HepG2 (cell line): Measurements from ENCODE around the gene MAPKAPK3. TPM values are rescaled to one million over a fixed set of nuclear protein-coding genes. Genes with fewer than 3 reads are reported as not detected.

ENCODE experiments used
- BHLHE40 ChIP-seq: IDR thresholded peaks from 2 replicates; pipeline ENCODE4 v1.6.1; 2011; ENCODE audit warnings: low read length, improper control_type of control experiment
- CAMTA2 ChIP-seq: sonication (generic); formaldehyde crosslinking; IDR thresholded peaks from 2 replicates; pipeline ENCODE4 v1.4.0; 2020; ENCODE audit warnings: mild to moderate bottlenecking, missing genetic modification reagents, borderline replicate concordance
- ELF1 ChIP-seq: sonication (generic); formaldehyde crosslinking; IDR thresholded peaks from 2 replicates; pipeline ENCODE4 v1.4.0; 2020; ENCODE audit warnings: missing genetic modification reagents
- FOXK1 ChIP-seq: sonication (generic); formaldehyde crosslinking; IDR thresholded peaks from 2 replicates; pipeline ENCODE4 v1.4.0; 2020; ENCODE audit warnings: low read depth, missing genetic modification reagents, borderline replicate concordance
- HMG20B ChIP-seq: conservative IDR thresholded peaks from 2 replicates; pipeline ENCODE4 v1.6.1; 2016; ENCODE audit warnings: missing genetic modification reagents, missing compliant biosample characterization
- MEIS1 ChIP-seq: sonication (generic); formaldehyde crosslinking; IDR thresholded peaks from 2 replicates; pipeline ENCODE4 v1.9.0; 2021; ENCODE audit warnings: mild to moderate bottlenecking, missing genetic modification reagents, moderate library complexity, borderline replicate concordance
- PAWR ChIP-seq: sonication (generic); formaldehyde crosslinking; IDR thresholded peaks from 2 replicates; pipeline ENCODE4 v1.4.0; 2020; ENCODE audit warnings: missing genetic modification reagents, mild to moderate bottlenecking, borderline replicate concordance
- PHF5A ChIP-seq: IDR thresholded peaks from one replicate; pipeline ENCODE4 v1.6.1; 2018; ENCODE audit warnings: low read depth, missing genetic modification reagents; ENCODE audit not compliant: unreplicated experiment
- ZBTB26 ChIP-seq: IDR thresholded peaks from 2 replicates; pipeline ENCODE4 v1.6.1; 2016; ENCODE audit warnings: missing compliant biosample characterization, missing genetic modification reagents, borderline replicate concordance
- ZEB1 ChIP-seq: IDR thresholded peaks from 2 replicates; pipeline ENCODE4 v1.6.1; 2012; ENCODE audit warnings: mild to moderate bottlenecking, low read depth, inconsistent platforms; ENCODE audit not compliant: insufficient replicate concordance
- ZNF484 ChIP-seq: sonication (generic); formaldehyde crosslinking; IDR thresholded peaks from 2 replicates; pipeline ENCODE4 v1.5.1; 2020; ENCODE audit warnings: mild to moderate bottlenecking, low read depth, missing genetic modification reagents, borderline replicate concordance
- ZNF547 ChIP-seq: sonication (generic); formaldehyde crosslinking; IDR thresholded peaks from 2 replicates; pipeline ENCODE4 v1.5.1; 2020; ENCODE audit warnings: mild to moderate bottlenecking, missing genetic modification reagents
- ZNF597 ChIP-seq: sonication (generic); formaldehyde crosslinking; IDR thresholded peaks from 2 replicates; pipeline ENCODE4 v1.5.0; 2020; ENCODE audit warnings: missing genetic modification reagents
- ZNF75D ChIP-seq: sonication (generic); formaldehyde crosslinking; IDR thresholded peaks from 2 replicates; pipeline ENCODE4 v1.8.1; 2023; ENCODE audit warnings: missing genetic modification reagents, mild to moderate bottlenecking, borderline replicate concordance
- ZSCAN25 ChIP-seq: sonication (generic); formaldehyde crosslinking; IDR thresholded peaks from 2 replicates; pipeline ENCODE4 v1.8.0; 2022; ENCODE audit warnings: mild to moderate bottlenecking, missing genetic modification reagents
- ZXDC ChIP-seq: sonication (generic); formaldehyde crosslinking; IDR thresholded peaks from 2 replicates; pipeline ENCODE4 v1.5.0; 2020; ENCODE audit warnings: mild to moderate bottlenecking, missing genetic modification reagents
- polyA plus RNA-seq, 8 experiments: library from polyadenylated mRNA; depleted of rRNA in 3 of 8; stranded (reverse) in 7 of 8; unstranded in 1 of 8; fragments of >200 nt; fragmentation: Illumina TruSeq in 4 of 8; extraction: Trizol in 4 of 8; gene quantifications; 2 replicates each; pipeline versions ENCODE4 v1.2.1 to v1.2.3, GENCODE V29; 2011 to 2016; ENCODE audit warnings: low read depth in 4 of 8, missing spikeins in 1 of 8, mixed read lengths in 1 of 8; ENCODE audit not compliant: insufficient read depth in 1 of 8
- total RNA-seq, 5 experiments: library from RNA; depleted of rRNA; stranded (reverse); fragments of >200 nt; fragmentation: Illumina TruSeq; extraction: Trizol; gene quantifications; 2 replicates each; pipeline ENCODE4 v1.2.3, GENCODE V29; 2016; ENCODE audit warnings: low read depth in 1 of 5
- TF ChIP-seq, protein P1 (sequence below): sonication (generic); formaldehyde crosslinking; IDR thresholded peaks from 2 replicates; pipeline ENCODE4 v1.5.1; 2020; ENCODE audit warnings: mild to moderate bottlenecking, missing genetic modification reagents, moderate library complexity
- TF ChIP-seq, protein P2 (sequence below): sonication (generic); formaldehyde crosslinking; IDR thresholded peaks from 2 replicates; pipeline ENCODE4 v1.5.0; 2020; ENCODE audit warnings: missing genetic modification reagents

MAPKAPK3 gene
- total and polyA plus RNA-seq, 2 of the 13 experiments (the other 11 are each of a cell fraction or from before 2014, with no cell fraction given): 39.9 to 41.2 TPM

DNA sequence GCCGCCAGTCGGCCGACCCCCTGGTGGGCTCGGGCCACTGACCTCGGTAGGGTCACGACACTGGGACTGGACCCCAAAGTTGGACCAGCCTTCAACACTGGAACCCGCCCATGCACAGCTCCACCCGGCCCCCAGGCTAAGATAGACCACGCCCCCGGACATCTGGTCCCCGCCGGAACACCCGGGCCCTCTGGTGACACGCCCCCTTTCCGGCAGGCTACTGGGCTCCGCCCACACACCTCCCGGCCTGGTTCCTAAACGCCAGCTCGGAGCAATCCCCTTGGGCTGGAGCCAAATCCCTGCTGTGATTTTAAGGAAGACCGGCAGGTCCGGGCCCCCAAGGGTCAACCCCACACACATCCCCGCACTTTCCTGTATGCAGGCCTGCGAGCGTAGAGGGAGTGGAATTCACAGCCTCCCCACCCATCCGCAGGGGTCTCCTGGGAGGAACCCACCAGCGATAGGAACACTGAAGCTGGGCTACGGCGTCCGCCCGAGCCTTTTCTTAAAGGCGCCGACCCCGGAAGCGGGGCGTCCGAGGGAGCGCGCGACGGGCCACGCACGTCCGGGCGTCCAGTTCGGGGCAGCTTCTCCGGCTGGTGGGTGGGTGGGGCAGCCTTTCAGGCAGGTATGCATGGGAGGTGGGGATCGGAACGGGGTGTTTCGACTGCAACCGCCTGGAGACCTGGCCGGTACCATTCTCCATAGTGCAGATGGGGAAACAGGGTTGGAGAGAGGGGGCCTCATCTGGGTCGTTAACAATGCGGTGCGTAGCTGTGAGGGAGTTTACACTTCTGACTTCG is 47.8 kb upstream of the MAPKAPK3 start, which contains the start of gene HEMK1 (continued):
- TF ChIP-seq, protein P1, sequence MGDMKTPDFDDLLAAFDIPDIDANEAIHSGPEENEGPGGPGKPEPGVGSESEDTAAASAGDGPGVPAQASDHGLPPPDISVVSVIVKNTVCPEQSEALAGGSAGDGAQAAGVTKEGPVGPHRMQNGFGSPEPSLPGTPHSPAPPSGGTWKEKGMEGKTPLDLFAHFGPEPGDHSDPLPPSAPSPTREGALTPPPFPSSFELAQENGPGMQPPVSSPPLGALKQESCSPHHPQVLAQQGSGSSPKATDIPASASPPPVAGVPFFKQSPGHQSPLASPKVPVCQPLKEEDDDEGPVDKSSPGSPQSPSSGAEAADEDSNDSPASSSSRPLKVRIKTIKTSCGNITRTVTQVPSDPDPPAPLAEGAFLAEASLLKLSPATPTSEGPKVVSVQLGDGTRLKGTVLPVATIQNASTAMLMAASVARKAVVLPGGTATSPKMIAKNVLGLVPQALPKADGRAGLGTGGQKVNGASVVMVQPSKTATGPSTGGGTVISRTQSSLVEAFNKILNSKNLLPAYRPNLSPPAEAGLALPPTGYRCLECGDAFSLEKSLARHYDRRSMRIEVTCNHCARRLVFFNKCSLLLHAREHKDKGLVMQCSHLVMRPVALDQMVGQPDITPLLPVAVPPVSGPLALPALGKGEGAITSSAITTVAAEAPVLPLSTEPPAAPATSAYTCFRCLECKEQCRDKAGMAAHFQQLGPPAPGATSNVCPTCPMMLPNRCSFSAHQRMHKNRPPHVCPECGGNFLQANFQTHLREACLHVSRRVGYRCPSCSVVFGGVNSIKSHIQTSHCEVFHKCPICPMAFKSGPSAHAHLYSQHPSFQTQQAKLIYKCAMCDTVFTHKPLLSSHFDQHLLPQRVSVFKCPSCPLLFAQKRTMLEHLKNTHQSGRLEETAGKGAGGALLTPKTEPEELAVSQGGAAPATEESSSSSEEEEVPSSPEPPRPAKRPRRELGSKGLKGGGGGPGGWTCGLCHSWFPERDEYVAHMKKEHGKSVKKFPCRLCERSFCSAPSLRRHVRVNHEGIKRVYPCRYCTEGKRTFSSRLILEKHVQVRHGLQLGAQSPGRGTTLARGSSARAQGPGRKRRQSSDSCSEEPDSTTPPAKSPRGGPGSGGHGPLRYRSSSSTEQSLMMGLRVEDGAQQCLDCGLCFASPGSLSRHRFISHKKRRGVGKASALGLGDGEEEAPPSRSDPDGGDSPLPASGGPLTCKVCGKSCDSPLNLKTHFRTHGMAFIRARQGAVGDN (CRISPR knock-in tag): peak; percentile 83
- TF ChIP-seq ZBTB26 (CRISPR knock-in tag) (no peak), ZEB1 (peak; percentile 66), BHLHE40 (no peak), FOXK1 (CRISPR knock-in tag) (peak; percentile 64; the same call in 1 of the 2 replicates), ZNF75D (CRISPR knock-in tag) (no peak), ZXDC (CRISPR knock-in tag) (no peak), ZSCAN25 (CRISPR knock-in tag) (no peak), ELF1 (CRISPR knock-in tag) (peak; percentile 94), ZNF547 (CRISPR knock-in tag) (peak; percentile 46; the same call in 1 of the 2 replicates), PAWR (no peak), ZNF484 (CRISPR knock-in tag) (no peak), HMG20B (CRISPR knock-in tag) (peak; percentile 53; the same call in 1 of the 2 replicates), PHF5A (CRISPR knock-in tag) (no peak), MEIS1 (CRISPR knock-in tag) (peak; percentile 76; the same call in 1 of the 2 replicates), CAMTA2 (no peak), ZNF597 (CRISPR knock-in tag) (no peak)
- TF ChIP-seq, protein P2, sequence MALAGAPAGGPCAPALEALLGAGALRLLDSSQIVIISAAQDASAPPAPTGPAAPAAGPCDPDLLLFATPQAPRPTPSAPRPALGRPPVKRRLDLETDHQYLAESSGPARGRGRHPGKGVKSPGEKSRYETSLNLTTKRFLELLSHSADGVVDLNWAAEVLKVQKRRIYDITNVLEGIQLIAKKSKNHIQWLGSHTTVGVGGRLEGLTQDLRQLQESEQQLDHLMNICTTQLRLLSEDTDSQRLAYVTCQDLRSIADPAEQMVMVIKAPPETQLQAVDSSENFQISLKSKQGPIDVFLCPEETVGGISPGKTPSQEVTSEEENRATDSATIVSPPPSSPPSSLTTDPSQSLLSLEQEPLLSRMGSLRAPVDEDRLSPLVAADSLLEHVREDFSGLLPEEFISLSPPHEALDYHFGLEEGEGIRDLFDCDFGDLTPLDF (CRISPR knock-in tag): no peak
